GM19328 (cell line): ENCODE measurements around the gene CRYBA1.
"Not testable (repeated sequence)": the region's sequence is repeated elsewhere in the genome, so short reads cannot be mapped to it uniquely, and the experiment has no call there.

Source experiments
- ATAC-seq: cut with Tn5 transposase; IDR thresholded peaks from one replicate; pipeline ENCODE4 v1.9.1; 2021; ENCODE audit warnings: mild to moderate bottlenecking, moderate library complexity; ENCODE audit not compliant: unreplicated experiment

Gene CRYBA1, protein sequence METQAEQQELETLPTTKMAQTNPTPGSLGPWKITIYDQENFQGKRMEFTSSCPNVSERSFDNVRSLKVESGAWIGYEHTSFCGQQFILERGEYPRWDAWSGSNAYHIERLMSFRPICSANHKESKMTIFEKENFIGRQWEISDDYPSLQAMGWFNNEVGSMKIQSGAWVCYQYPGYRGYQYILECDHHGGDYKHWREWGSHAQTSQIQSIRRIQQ

GRCh38 chr17:29246628-29247027, at the start of gene CRYBA1:
Gene CRYBA1 (plus strand): TSS chr17:29246859. CDS start chr17:29246864, 5 bp downstream.
- ATAC-seq, result no peak

- no peak for ATAC-seq
Observed at GRCh38 chr17:29197516-29198272, 49.0 kb upstream of the CRYBA1 start.

GRCh38 chr17:29204068-29204804, 42.4 kb upstream of the CRYBA1 start:
- not testable (repeated sequence) for ATAC-seq

GRCh38 chr17:29205047-29205446, 41.6 kb upstream of the CRYBA1 start:
- ATAC-seq, result no peak

- ATAC-seq, result no peak
Observed at GRCh38 chr17:29207975-29208374, 38.7 kb upstream of the CRYBA1 start.

DNA sequence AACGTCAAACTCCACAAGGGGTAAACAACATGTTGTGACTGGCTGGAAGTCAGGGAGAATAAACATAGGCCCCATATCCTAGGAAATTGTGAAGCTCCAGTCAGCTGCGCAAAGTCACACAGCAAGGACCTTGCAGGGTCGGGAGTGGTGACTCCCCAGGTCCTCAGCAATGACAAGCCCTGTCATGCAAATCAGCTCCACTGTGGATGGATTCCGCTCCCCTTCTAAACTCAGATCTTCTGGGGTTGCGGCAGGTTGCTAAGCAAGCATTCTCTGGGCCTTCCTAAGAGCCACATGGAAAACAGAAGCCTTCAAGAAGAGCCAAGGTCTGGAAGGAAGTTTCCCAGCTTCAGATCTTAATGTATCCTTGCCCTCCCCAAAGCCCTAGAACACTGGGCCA, 37.6 kb upstream of the CRYBA1 start:
- ATAC-seq, result no peak

- ATAC-seq, result no peak
Observed at GRCh38 chr17:29210879-29211278, 35.8 kb upstream of the CRYBA1 start.

DNA sequence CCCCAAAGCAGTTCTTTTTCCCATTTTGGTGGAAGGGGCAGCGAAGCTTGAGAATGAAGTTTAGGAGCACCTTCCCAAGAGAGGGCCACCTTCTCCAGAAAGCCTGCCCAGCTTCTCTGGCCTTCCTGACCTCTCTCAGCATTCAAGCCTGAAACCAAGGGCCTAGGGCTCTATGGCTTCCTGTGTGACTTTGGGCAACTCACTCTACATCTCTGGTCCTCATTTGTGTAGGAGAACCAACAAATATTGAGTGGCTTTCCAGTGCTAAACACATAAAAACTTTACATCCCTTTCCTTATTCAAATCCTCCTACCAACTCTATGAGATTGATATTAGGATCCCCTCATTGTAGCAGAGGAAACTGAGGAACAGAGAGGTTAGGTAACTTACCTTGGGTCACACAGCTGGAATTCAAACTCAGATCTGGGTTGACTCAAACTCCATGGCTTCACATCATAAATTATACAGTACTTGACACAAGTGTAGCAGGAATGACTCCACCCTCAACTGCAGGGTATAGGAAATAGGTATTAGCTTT, 34.5 kb upstream of the CRYBA1 start:
- ATAC-seq, result no peak

DNA sequence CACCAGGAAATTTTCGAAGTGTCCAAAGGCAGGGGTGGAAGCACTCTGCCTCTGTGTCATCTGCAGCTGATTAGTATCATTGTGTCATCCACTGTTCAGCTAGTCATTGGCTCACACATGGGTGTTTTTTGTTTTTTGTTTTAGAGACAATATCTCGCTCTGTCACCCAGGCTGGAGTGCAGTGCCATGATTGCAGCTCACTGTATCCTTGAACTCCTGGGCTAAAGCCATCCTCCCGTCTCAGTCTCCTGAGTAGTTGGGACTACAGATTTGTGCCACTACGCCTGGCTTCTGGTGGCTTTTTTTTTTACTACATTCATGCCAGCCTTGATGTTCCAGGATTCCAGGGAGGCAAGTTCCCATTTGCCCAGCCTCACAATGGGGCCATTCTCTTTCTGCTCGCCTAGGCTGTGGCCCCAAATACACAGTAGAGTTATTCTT, 34.0 kb upstream of the CRYBA1 start:
- ATAC-seq, result no peak

GRCh38 chr17:29214215-29215146, 32.2 kb upstream of the CRYBA1 start:
- ATAC-seq, result no peak

DNA sequence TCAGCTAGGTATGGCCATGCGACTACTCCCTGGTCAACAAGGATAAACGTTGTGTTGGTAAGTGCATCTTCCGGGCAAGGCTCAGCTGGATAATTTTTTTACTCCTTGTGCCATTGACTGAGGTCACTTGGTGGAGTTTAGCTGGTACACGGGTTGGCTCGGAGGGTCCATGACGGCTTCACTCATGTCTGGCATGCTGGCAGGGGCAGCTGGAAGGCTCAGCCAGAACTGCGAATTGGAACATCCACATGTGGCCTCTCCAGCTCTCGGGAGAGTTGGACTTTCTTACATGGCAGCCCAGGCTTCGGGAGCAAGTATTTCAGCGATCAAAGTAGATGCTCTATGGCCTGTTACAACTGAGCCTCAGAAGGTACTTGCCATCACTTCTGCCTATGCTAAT, 31.5 kb upstream of the CRYBA1 start:
- ATAC-seq, result no peak

DNA sequence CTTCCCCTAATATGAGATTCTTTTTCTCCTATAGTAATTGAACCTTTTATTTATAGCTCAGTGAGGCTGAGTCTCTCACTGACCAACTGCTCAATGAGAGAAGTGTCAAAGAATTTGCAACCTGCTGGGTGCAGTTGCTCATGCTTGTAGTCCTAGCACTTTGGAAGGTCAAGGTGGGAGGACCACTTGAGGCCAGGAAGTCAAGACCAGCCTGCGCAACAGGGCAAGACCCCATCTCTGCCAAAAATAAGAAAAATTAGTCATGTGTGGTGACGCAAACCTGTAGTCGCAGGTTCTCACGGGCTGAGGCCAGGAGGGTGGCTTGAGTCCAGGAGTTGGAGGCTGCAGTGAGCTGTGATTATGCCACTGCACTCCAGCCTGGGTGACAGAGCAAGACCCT, 30.9 kb upstream of the CRYBA1 start:
- ATAC-seq, result no peak

DNA sequence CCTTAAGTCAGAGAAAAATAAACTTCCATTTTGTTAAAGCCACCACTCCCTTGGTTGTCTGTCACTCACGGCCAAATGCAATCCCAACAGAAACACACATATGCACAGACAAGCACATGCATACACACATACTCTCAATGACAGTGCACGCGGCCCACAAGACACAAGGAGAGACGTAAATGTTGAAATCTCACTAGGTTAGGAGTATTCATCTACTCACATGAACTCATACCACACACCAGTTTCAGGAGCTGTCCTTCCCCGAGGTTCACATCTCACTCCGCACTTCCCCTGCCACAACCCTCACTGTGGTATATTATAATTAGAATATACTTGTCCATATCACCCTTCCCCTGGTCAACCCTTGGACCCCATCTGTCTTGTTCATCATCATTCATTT, 30.5 kb upstream of the CRYBA1 start:
- ATAC-seq, result no peak

DNA sequence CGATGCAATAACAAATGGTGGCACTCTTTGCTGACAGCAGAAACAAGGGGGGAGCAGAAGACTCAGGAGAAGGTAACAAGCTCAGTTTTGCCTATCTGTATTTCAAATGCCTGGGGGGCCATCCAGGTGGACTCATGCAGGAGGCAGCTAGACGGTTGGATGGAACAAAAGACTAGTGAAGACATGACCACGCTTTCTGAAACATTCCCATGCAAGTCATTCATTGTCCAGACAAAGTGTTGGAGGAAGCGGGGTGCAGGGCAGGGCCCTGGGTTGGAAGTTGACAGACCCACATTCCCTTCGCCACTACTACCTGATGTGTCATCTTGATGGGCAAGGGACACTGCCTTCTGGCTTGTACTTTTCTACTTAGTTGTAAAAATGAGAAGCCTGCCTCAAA, 29.8 kb upstream of the CRYBA1 start:
- no peak for ATAC-seq

DNA sequence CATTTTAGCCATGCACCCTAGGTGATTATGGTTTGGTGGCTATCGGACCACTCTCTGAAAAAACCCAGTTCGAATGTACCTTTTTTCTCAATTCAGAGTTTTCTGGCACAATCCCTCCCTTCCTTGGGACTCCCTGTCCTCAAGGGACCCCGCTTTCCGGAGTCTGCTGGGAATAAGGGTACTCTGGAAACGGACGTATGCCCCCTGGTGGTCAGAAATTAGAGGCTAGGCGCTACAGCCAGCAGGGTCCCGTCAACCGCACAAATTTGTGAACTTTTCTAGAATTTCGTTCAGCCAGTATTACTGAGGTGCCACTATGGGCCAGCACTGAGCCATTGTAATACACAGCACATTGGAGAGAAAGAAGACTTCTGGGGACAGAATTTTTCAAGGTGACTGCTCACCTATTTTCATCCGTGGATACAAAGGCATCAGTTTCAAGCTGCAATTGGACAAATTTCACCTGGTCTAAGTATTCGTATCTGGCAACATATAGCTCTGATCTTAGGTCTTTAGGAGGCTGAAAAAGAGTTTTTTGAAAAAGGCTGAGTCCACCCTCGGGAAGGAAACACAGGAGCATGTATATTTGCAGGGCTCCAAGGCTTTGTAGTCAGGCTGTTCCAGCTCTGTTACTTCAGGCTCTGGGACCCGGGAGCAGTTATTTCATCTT, 27.1 kb upstream of the CRYBA1 start:
- ATAC-seq, result no peak

GRCh38 chr17:29221338-29221737, 25.3 kb upstream of the CRYBA1 start:
- ATAC-seq, result not testable (repeated sequence)

GRCh38 chr17:29225396-29225795, 21.3 kb upstream of the CRYBA1 start:
- ATAC-seq, result no peak

DNA sequence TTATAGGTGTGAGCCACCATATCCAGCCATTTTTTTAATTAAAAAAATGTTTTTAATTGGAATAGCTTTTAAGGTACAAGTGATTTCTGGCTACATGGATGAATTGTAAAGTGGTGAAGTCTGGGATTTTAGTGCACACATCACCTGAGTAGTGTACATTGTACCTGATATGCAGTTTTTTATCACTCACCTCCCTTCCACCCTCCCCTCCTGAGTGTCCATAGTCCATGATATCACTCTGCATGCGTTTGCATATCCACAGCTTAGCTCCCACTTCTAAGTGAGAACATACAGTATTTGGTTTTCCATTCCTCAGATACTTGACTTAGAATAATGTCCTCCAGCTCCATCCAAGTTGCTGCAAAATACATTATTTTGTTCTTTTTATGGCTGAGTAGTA, 13.4 kb upstream of the CRYBA1 start:
- ATAC-seq, result no peak

DNA sequence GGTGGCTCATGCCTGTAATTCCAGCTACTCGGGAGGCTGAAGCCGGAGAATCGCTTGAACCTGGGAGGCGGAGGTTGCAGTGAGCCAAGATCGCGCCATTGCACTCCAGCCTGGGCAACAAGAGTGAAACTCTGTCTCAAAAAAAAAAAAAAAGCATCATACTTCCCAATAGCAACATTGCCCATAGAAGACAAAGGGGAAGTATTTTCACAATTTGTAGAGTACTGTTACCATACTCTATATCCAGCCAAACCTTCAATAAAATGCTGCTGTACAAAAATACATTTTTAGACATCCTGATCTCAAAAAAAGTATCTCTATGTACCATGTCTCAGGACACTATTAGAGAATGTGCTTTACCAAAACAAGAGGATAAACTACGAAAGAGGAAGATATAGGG, 11.7 kb upstream of the CRYBA1 start:
- ATAC-seq, result not testable (repeated sequence)

GRCh38 chr17:29235904-29236303, 10.8 kb upstream of the CRYBA1 start:
- no peak for ATAC-seq
